ENCODE measurements around the gene HESX1.

DNA sequence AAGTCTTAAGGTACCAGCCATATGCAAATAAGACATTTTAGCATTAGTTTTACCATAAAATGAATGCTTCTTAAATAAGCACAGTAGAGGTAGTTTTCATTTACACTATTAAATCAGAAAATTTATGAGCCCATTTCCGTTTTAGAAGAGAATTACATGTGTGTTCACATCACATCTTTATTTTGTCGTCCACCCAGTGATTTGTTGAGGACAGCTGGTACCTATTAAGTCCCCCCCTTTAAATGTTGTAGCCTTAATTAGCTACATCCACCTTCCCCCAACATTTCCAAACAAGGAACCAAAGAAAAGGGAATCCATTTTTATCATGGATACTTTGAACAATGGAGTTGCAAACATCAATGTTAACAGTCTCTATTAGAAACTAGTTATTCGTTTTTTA, 41.5 kb downstream of the HESX1 start:
- TF ChIP-seq, protein P1, sequence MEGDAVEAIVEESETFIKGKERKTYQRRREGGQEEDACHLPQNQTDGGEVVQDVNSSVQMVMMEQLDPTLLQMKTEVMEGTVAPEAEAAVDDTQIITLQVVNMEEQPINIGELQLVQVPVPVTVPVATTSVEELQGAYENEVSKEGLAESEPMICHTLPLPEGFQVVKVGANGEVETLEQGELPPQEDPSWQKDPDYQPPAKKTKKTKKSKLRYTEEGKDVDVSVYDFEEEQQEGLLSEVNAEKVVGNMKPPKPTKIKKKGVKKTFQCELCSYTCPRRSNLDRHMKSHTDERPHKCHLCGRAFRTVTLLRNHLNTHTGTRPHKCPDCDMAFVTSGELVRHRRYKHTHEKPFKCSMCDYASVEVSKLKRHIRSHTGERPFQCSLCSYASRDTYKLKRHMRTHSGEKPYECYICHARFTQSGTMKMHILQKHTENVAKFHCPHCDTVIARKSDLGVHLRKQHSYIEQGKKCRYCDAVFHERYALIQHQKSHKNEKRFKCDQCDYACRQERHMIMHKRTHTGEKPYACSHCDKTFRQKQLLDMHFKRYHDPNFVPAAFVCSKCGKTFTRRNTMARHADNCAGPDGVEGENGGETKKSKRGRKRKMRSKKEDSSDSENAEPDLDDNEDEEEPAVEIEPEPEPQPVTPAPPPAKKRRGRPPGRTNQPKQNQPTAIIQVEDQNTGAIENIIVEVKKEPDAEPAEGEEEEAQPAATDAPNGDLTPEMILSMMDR (conservative IDR thresholded peaks at IDR 0.05; ENCODE audit: low read length) = no peak
- TF ChIP-seq EZH2phosphoT487 (IDR thresholded peaks at IDR 0.05; ENCODE audit: borderline replicate concordance) = no peak

Measured in Loucy (cell line).